BLaER1 treated with 17β-estradiol and CSF1 and Interleukin-3, amounts not matched to agents 10 nM and 100 nM (cell line): ENCODE data around the gene USP31.

ENCODE experiments used
- H3K27ac ChIP-seq, 11 experiments: shearing (Covaris generic); formaldehyde crosslinking; 2 replicates each; pipeline ENCODE4 v1.8.1; 2022
- H3K27me3 ChIP-seq, 11 experiments: shearing (Covaris generic); formaldehyde crosslinking; 2 replicates each; pipeline ENCODE4 v1.8.1; 2022
- H3K36me3 ChIP-seq, 11 experiments: shearing (Covaris generic); formaldehyde crosslinking; 2 replicates each; pipeline ENCODE4 v1.8.1; 2022
- H3K4me1 ChIP-seq, 10 experiments: shearing (Covaris generic); formaldehyde crosslinking; 2 replicates each; pipeline ENCODE4 v1.8.1; 2022
- H3K4me2 ChIP-seq, 11 experiments: shearing (Covaris generic); formaldehyde crosslinking; 2 replicates each; pipeline ENCODE4 v1.8.1; 2022
- H3K4me3 ChIP-seq, 10 experiments: shearing (Covaris generic); formaldehyde crosslinking; 2 replicates each; pipeline ENCODE4 v1.8.1; 2022
- H3K9ac ChIP-seq, 11 experiments: shearing (Covaris generic); formaldehyde crosslinking; 2 replicates each; pipeline ENCODE4 v1.8.1; 2022
- H3K9me3 ChIP-seq, 11 experiments: shearing (Covaris generic); formaldehyde crosslinking; replicated peaks in 1 of 11; 2 replicates each; pipeline ENCODE4 v1.8.1; 2022
- H4K20me1 ChIP-seq, 11 experiments: shearing (Covaris generic); formaldehyde crosslinking; 2 replicates each; pipeline ENCODE4 v1.8.1; 2022
- Cebpa-rat ChIP-seq, 11 experiments: shearing (Covaris generic); IDR thresholded peaks; 2 replicates each; pipeline ENCODE4 v1.8.1; 2022

Gene USP31

DNA sequence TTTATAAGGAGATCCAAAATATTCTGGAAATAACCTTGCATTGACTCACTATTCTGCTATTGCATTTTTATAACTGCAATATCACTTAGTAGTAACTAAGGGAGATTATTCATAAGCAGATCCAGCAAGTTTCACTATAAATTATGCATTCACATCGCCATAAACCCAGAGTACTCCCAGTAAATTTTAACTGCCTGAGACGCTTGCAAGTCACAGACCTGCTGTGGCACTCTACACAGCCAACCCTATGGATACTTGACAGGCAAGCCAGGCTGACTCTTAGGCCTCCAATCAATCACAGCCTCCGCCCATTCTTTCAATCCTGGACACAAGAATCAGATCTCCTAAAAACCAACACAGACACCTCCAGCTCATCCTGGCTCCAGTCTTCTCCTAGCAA, 28.2 kb downstream of the USP31 start:
- Histone ChIP-seq H3K27me3 (no peaks in the 10 kb centered on the region), H3K4me1 (peaks cover 4 to 28% (median 13%) of the 10 kb centered on the region in 10 experiments; a peak in 18 of 20 replicates), H3K4me3 (no peak overlapping the region), H3K9ac (no peak overlapping the region), H3K4me2 (no peak overlapping the region), H3K27ac (no peak overlapping the region), H3K9me3 (peaks cover 0 to 24% (median 17%) of the 10 kb centered on the region in 11 experiments; a peak in 15 of 22 replicates), H4K20me1 (peaks cover 0 to 59% (median 15%) of the 10 kb centered on the region in 11 experiments; a peak in 15 of 22 replicates), H3K36me3 (peaks cover 0 to 13% (median 0%) of the 10 kb centered on the region in 11 experiments; a peak in 2 of 22 replicates)
- no peak for TF ChIP-seq Cebpa-rat (IDR thresholded peaks at IDR 0.05)

DNA sequence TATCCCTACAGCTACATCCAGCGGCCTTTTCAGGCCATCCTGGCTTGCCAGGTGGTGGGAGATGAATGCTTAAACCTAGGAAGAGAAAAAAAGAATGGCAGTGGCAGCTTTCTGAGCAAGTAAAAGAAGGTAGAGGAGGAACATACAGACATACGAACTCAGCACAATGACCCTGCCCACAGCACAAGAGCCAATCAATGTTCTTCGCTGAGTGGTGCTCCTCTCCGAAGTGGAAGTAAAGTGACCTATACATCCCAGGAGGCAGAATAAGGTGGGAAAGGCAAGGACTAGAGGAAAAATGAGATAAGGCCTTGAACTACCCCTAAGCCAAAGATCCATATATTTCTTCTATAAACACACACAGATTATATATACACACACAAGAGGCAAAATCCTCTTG, 28.7 kb downstream of the USP31 start:
- H3K4me1 ChIP-seq, result peaks cover 4 to 24% (median 12%) of the 10 kb centered on the region in 10 experiments; a peak in 17 of 20 replicates
- H3K4me2 ChIP-seq, result peak overlapping the region in 3 of 11 experiments; percentile 4 to 35 (median 5); a peak in 2 of 22 replicates
- H3K9me3 ChIP-seq, result peaks cover 0 to 24% (median 17%) of the 10 kb centered on the region in 11 experiments; a peak in 15 of 22 replicates
- TF ChIP-seq Cebpa-rat (IDR thresholded peaks at IDR 0.05), result no peak
- peaks cover 0 to 13% (median 0%) of the 10 kb centered on the region in 11 experiments; a peak in 2 of 22 replicates for H3K36me3 ChIP-seq
- no peak overlapping the region for H3K4me3 ChIP-seq
- peaks cover 0 to 63% (median 15%) of the 10 kb centered on the region in 11 experiments; a peak in 15 of 22 replicates for H4K20me1 ChIP-seq
- no peaks in the 10 kb centered on the region for H3K27me3 ChIP-seq
- H3K9ac ChIP-seq, result no peak overlapping the region
- no peak overlapping the region for H3K27ac ChIP-seq

DNA sequence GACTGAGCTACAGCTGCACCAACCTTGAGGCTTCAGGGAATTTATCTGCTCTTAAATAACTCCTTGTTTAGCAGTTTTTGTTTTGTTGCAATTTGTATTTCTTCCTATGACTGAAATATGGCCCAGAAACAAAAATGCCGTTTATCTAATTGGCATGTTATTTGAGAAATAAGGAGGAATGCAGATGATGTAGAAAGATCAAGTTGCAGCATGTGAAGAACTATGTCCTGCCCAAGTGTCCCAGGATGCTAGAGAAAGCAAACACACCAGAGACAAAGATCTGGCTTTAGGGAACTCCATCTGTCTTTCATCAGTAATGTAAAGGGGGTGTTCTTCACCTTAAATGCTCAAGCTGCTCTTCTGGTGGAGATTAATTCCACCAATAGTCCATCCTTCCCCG, 29.7 kb downstream of the USP31 start:
- H3K27ac ChIP-seq, result no peak overlapping the region
- H3K9ac ChIP-seq, result no peak overlapping the region
- H3K27me3 ChIP-seq, result no peaks in the 10 kb centered on the region

GRCh38 chr16:23114131-23114904, 34.9 kb downstream of the USP31 start:
- H3K27me3 ChIP-seq, result no peaks in the 10 kb centered on the region
- H3K27ac ChIP-seq, result no peak overlapping the region
- peaks cover 0 to 4% (median 0%) of the 10 kb centered on the region in 11 experiments; a peak in 1 of 22 replicates for H3K9me3 ChIP-seq
- peaks cover 0 to 13% (median 0%) of the 10 kb centered on the region in 11 experiments; a peak in 3 of 22 replicates for H3K36me3 ChIP-seq
- no peak for TF ChIP-seq Cebpa-rat (IDR thresholded peaks at IDR 0.05)
- peaks cover 0 to 52% (median 9%) of the 10 kb centered on the region in 11 experiments; a peak in 13 of 22 replicates for H4K20me1 ChIP-seq
- peaks cover 0 to 5% (median 0%) of the 10 kb centered on the region in 10 experiments; a peak in 1 of 20 replicates for H3K4me1 ChIP-seq
- no peak overlapping the region for H3K4me2 ChIP-seq
- no peak overlapping the region for H3K4me3 ChIP-seq
- H3K9ac ChIP-seq, result no peak overlapping the region

More for the DNA sequence above, 29.7 kb downstream of the USP31 start:
- Histone ChIP-seq H4K20me1 (peaks cover 0 to 63% (median 15%) of the 10 kb centered on the region in 11 experiments; a peak in 14 of 22 replicates), H3K4me1 (peaks cover 0 to 14% (median 5%) of the 10 kb centered on the region in 10 experiments; a peak in 5 of 20 replicates), H3K4me2 (no peak overlapping the region), H3K9me3 (peaks cover 0 to 24% (median 17%) of the 10 kb centered on the region in 11 experiments; a peak in 15 of 22 replicates), H3K36me3 (peaks cover 0 to 13% (median 0%) of the 10 kb centered on the region in 11 experiments; a peak in 2 of 22 replicates), H3K4me3 (no peak overlapping the region)
- TF ChIP-seq Cebpa-rat (IDR thresholded peaks at IDR 0.05), result no peak

DNA sequence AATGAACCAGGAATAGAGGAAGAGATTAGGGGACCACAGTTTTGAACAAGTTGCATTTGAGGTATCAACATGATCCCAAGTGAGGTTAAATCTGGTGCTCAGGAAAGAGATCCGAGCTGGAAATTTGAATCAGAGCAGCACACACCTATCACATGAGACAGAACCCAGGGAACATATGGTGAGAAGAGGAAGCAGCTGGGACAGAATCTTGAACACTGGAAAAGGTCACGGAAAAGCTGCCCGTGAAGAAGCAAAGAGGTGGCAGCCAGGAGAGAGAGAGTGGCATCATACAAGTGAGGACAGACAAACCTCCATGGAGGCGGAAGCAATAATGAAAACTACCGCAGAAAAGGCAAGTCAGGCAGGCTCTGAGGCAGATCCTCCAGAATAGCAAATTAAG, 36.1 kb downstream of the USP31 start:
- peaks cover 0 to 40% (median 9%) of the 10 kb centered on the region in 11 experiments; a peak in 11 of 22 replicates for H4K20me1 ChIP-seq
- peaks cover 0 to 5% (median 0%) of the 10 kb centered on the region in 10 experiments; a peak in 1 of 20 replicates for H3K4me1 ChIP-seq
- H3K9me3 ChIP-seq, result peaks cover 0 to 4% (median 0%) of the 10 kb centered on the region in 11 experiments; a peak in 1 of 22 replicates
- H3K4me3 ChIP-seq, result no peak overlapping the region
- no peak overlapping the region for H3K27ac ChIP-seq
- no peak for TF ChIP-seq Cebpa-rat (IDR thresholded peaks at IDR 0.05)
- no peaks in the 10 kb centered on the region for H3K27me3 ChIP-seq
- H3K9ac ChIP-seq, result no peak overlapping the region
- H3K36me3 ChIP-seq, result peaks cover 0 to 14% (median under 1%) of the 10 kb centered on the region in 11 experiments; a peak in 5 of 22 replicates
- H3K4me2 ChIP-seq, result no peak overlapping the region

DNA sequence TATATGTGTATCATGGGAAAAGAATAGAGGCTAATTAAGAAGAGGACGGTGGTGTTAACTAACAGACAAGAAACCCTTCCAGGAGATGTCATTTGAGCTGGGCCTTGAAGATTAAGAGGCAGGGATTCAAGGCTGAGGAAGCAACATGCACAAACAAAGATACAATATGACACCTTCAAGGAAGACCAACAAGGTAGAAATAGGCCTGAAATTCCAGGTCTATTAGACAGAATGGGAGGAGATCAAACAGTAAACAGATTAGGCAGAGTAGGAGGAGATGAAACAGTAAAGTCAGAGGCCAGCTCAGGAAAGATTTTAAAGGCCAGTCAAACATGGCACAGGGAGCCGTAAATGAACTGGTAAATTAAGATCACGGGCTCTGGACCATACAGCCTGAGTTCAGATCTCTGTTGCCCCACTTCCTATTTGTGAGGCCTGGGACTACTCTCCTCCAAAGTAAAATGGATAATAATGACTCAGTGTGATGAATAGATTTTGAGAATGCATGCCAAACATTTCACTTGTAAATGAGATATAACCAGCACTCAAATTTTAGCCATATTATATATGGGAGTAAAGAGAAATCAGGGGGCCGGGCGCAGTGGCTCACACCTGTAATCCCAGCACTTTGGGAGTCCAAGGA, 38.9 kb downstream of the USP31 start:
- Histone ChIP-seq H3K36me3 (peaks cover 3 to 34% (median 22%) of the 10 kb centered on the region in 11 experiments; a peak in 19 of 22 replicates), H3K9me3 (peaks cover 0 to 4% (median 0%) of the 10 kb centered on the region in 11 experiments; a peak in 1 of 22 replicates), H4K20me1 (peaks cover 0 to 23% (median 4%) of the 10 kb centered on the region in 11 experiments; a peak in 7 of 22 replicates), H3K4me1 (no peaks in the 10 kb centered on the region), H3K4me2 (no peak overlapping the region), H3K4me3 (no peak overlapping the region), H3K27ac (no peak overlapping the region), H3K27me3 (no peaks in the 10 kb centered on the region), H3K9ac (no peak overlapping the region)
- TF ChIP-seq Cebpa-rat (IDR thresholded peaks at IDR 0.05), result no peak

DNA sequence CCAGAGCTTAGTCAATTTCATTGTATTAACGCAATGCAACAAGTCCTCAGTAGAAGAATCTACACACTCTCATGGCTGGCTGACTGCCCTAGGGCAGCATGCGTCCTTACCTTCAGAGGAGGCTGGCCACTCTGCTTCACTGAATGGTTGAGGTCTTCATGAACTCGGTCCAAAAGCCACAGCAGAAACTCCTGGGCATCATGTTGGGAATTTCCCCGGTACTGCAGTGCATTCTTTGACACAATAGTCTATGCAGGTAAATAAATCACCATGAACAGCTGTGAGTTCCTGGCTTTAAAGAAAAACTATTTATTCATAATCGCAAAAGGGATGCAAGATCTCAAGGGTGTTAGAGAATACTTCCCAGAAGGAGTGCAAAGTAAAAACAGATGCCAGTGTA, 41.3 kb downstream of the USP31 start:
- H3K27ac ChIP-seq, result no peak overlapping the region
- H3K9ac ChIP-seq, result no peak overlapping the region
- no peak overlapping the region for H3K4me3 ChIP-seq
- H3K9me3 ChIP-seq, result peaks cover 0 to 4% (median 0%) of the 10 kb centered on the region in 11 experiments; a peak in 1 of 22 replicates
- TF ChIP-seq Cebpa-rat (IDR thresholded peaks at IDR 0.05), result no peak
- H3K36me3 ChIP-seq, result peaks cover 10 to 54% (median 40%) of the 10 kb centered on the region in 11 experiments; a peak in 20 of 22 replicates
- H3K4me1 ChIP-seq, result no peaks in the 10 kb centered on the region
- peaks cover 0 to 4% (median 0%) of the 10 kb centered on the region in 11 experiments; a peak in 3 of 22 replicates for H4K20me1 ChIP-seq
- no peak overlapping the region for H3K4me2 ChIP-seq
- no peaks in the 10 kb centered on the region for H3K27me3 ChIP-seq

GRCh38 chr16:23107117-23107516, 42.1 kb downstream of the USP31 start:
- Histone ChIP-seq H3K36me3 (peaks cover 12 to 57% (median 44%) of the 10 kb centered on the region in 11 experiments; a peak in 21 of 22 replicates), H3K27me3 (no peaks in the 10 kb centered on the region), H4K20me1 (peaks cover 0 to 4% (median 0%) of the 10 kb centered on the region in 11 experiments; a peak in 3 of 22 replicates), H3K9me3 (peaks cover 0 to 4% (median 0%) of the 10 kb centered on the region in 11 experiments; a peak in 1 of 22 replicates), H3K27ac (no peak overlapping the region), H3K9ac (no peak overlapping the region), H3K4me1 (no peaks in the 10 kb centered on the region), H3K4me3 (no peak overlapping the region), H3K4me2 (no peak overlapping the region)
- no peak for TF ChIP-seq Cebpa-rat (IDR thresholded peaks at IDR 0.05)
